Liver (tissue), 9 donors: Measurements from ENCODE around the gene BTBD6. TPM values are rescaled to one million over a fixed set of nuclear protein-coding genes. Genes with fewer than 3 reads are reported as not detected.

Experiments
- DNase-seq: peaks from one replicate; pipeline ENCODE4 v3.0.0-alpha.2; 2017; ENCODE audit warnings: low spot score
- H3K27ac ChIP-seq, 2 donors: one replicate each; pipeline ENCODE4 v1.7.0; 2013; ENCODE audit warnings: inconsistent platforms in 2 of 2, low read length in 2 of 2, control low read depth in 1 of 2, low read depth in 1 of 2, mild to moderate bottlenecking in 1 of 2
- H3K27me3 ChIP-seq, 4 donors: one replicate each; pipeline versions ENCODE4 v1.6.1 to v1.7.0; 2013; ENCODE audit warnings: low read length in 3 of 4, inconsistent platforms in 1 of 4, mild to moderate bottlenecking in 1 of 4, moderate library complexity in 1 of 4; ENCODE audit not compliant: control insufficient read depth in 4 of 4, insufficient read depth in 4 of 4
- H3K36me3 ChIP-seq, 4 donors: one replicate each; pipeline versions ENCODE4 v1.6.1 to v1.7.0; 2013; ENCODE audit warnings: low read length in 3 of 4, mild to moderate bottlenecking in 3 of 4, low read depth in 1 of 4, moderate library complexity in 1 of 4; ENCODE audit not compliant: control insufficient read depth in 4 of 4, insufficient read depth in 3 of 4
- H3K4me1 ChIP-seq, 4 donors: one replicate each; pipeline versions ENCODE4 v1.6.1 to v1.7.0; 2013; ENCODE audit warnings: low read length in 3 of 4, mild to moderate bottlenecking in 3 of 4, moderate library complexity in 1 of 4; ENCODE audit not compliant: control insufficient read depth in 4 of 4, insufficient read depth in 4 of 4
- H3K4me3 ChIP-seq, 3 donors: one replicate each; pipeline versions ENCODE4 v1.6.1 to v1.7.0; 2013; ENCODE audit warnings: low read length in 3 of 3, control low read depth in 1 of 3, low read depth in 1 of 3, mild to moderate bottlenecking in 1 of 3
- H3K9ac ChIP-seq, 2 donors: one replicate each; pipeline ENCODE4 v1.7.0; 2013; ENCODE audit warnings: low read length in 2 of 2, mild to moderate bottlenecking in 2 of 2, moderate library complexity in 2 of 2, control low read depth in 1 of 2, low read depth in 1 of 2
- H3K9me3 ChIP-seq, 4 donors: one replicate each; pipeline versions ENCODE4 v1.6.1 to v1.7.0; 2013; ENCODE audit warnings: low read length in 3 of 4; ENCODE audit not compliant: control insufficient read depth in 4 of 4
- CTCF ChIP-seq: fragments of 150-350 bp; IDR thresholded peaks from 2 replicates; pipeline ENCODE4 v1.5.1; 2017; ENCODE audit warnings: improper control_type of control experiment, low read depth, low read length; ENCODE audit not compliant: missing input control
- EGR1 ChIP-seq, 2 donors: IDR thresholded peaks; 2 replicates each; pipeline ENCODE4 v1.6.1; 2016 to 2018; ENCODE audit warnings: antibody characterized with exemption in 2 of 2, low read depth in 2 of 2
- FOXA1 ChIP-seq: IDR thresholded peaks from 2 replicates; pipeline ENCODE4 v1.6.1; 2016; ENCODE audit warnings: antibody characterized with exemption
- FOXA2 ChIP-seq: IDR thresholded peaks from 2 replicates; pipeline ENCODE4 v1.6.1; 2016; ENCODE audit warnings: antibody characterized with exemption
- GABPA ChIP-seq, 2 donors: IDR thresholded peaks in 1 of 2; conservative IDR thresholded peaks in 1 of 2; 2 replicates each; pipeline ENCODE4 v1.6.1; 2016; ENCODE audit warnings: antibody characterized with exemption in 2 of 2, mild to moderate bottlenecking in 1 of 2, moderate library complexity in 1 of 2
- HNF4G ChIP-seq: IDR thresholded peaks from 2 replicates; pipeline ENCODE4 v1.6.1; 2016; ENCODE audit warnings: antibody characterized with exemption
- JUND ChIP-seq, 2 donors: IDR thresholded peaks; 2 replicates each; pipeline ENCODE4 v1.6.1; 2016; ENCODE audit warnings: antibody characterized with exemption in 2 of 2
- NR2F2 ChIP-seq: IDR thresholded peaks from 2 replicates; pipeline ENCODE4 v1.6.1; 2016; ENCODE audit warnings: antibody characterized with exemption
- RAD21 ChIP-seq, 2 donors: IDR thresholded peaks; 2 replicates each; pipeline ENCODE4 v1.6.1; 2016; ENCODE audit warnings: antibody characterized with exemption in 2 of 2, mild to moderate bottlenecking in 2 of 2
- RXRA ChIP-seq, 2 donors: IDR thresholded peaks; 2 replicates each; pipeline ENCODE4 v1.6.1; 2017 to 2018; ENCODE audit warnings: antibody characterized with exemption in 2 of 2, mild to moderate bottlenecking in 1 of 2
- SP1 ChIP-seq: IDR thresholded peaks from 2 replicates; pipeline ENCODE4 v1.6.1; 2018; ENCODE audit warnings: antibody characterized with exemption, mild to moderate bottlenecking
- TAF1 ChIP-seq: conservative IDR thresholded peaks from 2 replicates; pipeline ENCODE4 v1.6.1; 2016; ENCODE audit warnings: antibody characterized with exemption, mild to moderate bottlenecking
- YY1 ChIP-seq: IDR thresholded peaks from 2 replicates; pipeline ENCODE4 v1.6.1; 2016; ENCODE audit warnings: antibody characterized with exemption, mild to moderate bottlenecking
- ZBTB33 ChIP-seq: IDR thresholded peaks from 2 replicates; pipeline ENCODE4 v1.6.1; 2016; ENCODE audit warnings: antibody characterized with exemption
- WGBS: extraction: QIAGEN DNeasy Blood & Tissue Kit; methylation state at CpG from one replicate; pipeline ENCODE4 v1.1.7; 2013; 5-methylcytosine and 5-hydroxymethylcytosine counted together
- polyA plus RNA-seq, 2 donors: library from polyadenylated mRNA; stranded (reverse) in 1 of 2; unstranded in 1 of 2; fragments of 200-250 nt in 1 of 2; fragments of >200 nt in 1 of 2; fragmentation: Nextera tagmentation in 1 of 2; extraction: Ambion mirVana in 1 of 2; gene quantifications; one replicate each; pipeline versions ENCODE4 v1.2.1 to v1.2.3, GENCODE V29; 2013 to 2015
- total RNA-seq, 2 donors: library from RNA; depleted of rRNA; stranded (reverse); fragments of >200 nt; gene quantifications; one replicate each; pipeline ENCODE4 v1.2.3, GENCODE V29; 2014
- TF ChIP-seq, protein P1 (sequence below): IDR thresholded peaks from 2 replicates; pipeline ENCODE4 v1.6.1; 2016; ENCODE audit warnings: antibody characterized with exemption
- donor health status: healthy.
- donor health status: healthy.
- donor health status: healthy.
- donor health status: healthy.
- donor health status: healthy.

BTBD6 gene
- total and polyA plus RNA-seq, 4 donors, result 5.8 to 18.1 (median 16.7) TPM

- H3K27me3 ChIP-seq, result no peaks in the 10 kb centered on the region
- no peaks in the 10 kb centered on the region for H3K9me3 ChIP-seq
- no peak overlapping the region for H3K9ac ChIP-seq
- peaks cover 9 to 15% (median 11%) of the 10 kb centered on the region in 4 donors for H3K36me3 ChIP-seq
- DNase-seq, result no peak
- 97% methylated on average over 10 of the region's 10 CpGs for WGBS
- TF ChIP-seq RXRA (IDR thresholded peaks at IDR 0.05) (no peak), GABPA (IDR thresholded peaks at IDR 0.05 in 1 of 2, conservative IDR thresholded peaks at IDR 0.05 in 1 of 2) (no peak), HNF4G (no peak), EGR1 (IDR thresholded peaks at IDR 0.05; ENCODE audit: low read depth in 2 of 2) (no peak), RAD21 (IDR thresholded peaks at IDR 0.05) (no peak), ZBTB33 (no peak), JUND (IDR thresholded peaks at IDR 0.05) (no peak), CTCF (no peak), NR2F2 (no peak), SP1 (no peak), TAF1 (no peak), YY1 (no peak)
- TF ChIP-seq, protein P1, sequence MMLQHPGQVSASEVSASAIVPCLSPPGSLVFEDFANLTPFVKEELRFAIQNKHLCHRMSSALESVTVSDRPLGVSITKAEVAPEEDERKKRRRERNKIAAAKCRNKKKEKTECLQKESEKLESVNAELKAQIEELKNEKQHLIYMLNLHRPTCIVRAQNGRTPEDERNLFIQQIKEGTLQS, result no peak
- H3K4me3 ChIP-seq, result no peak overlapping the region
- no peak overlapping the region for H3K27ac ChIP-seq
- H3K4me1 ChIP-seq, result peaks cover 0 to 2% (median under 1%) of the 10 kb centered on the region in 4 donors
Measured at GRCh38 chr14:105226198-105226597, 22.1 kb upstream of the BTBD6 start.

DNA sequence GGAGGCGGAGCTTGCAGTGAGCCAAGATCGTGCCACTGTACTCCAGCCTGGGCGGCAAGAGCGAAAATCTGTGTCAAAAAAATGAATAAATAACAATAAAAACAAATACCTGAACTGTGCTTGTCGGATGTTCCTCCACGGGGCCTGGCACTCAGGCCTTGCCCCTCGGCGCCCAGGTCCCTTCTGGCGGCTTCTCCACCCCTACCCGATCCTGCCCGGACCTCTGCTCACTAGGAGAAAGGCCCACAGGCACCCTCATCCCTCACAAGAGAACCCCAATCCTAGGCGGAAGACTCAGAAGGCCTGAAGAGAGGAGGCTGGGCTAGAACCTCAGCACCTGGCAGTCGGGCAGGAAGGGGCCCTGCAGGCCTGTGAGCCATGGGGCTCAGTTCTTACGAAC is 21.0 kb upstream of the BTBD6 start:
- H3K36me3 ChIP-seq, result peaks cover 9 to 15% (median 11%) of the 10 kb centered on the region in 4 donors
- no peaks in the 10 kb centered on the region for H3K27me3 ChIP-seq
- WGBS, result 98% methylated on average over 14 of the region's 14 CpGs
- no peaks in the 10 kb centered on the region for H3K9me3 ChIP-seq
- TF ChIP-seq HNF4G, result no peak
- no peak for TF ChIP-seq RXRA (IDR thresholded peaks at IDR 0.05)
- TF ChIP-seq, protein P1, result no peak
- no peak for TF ChIP-seq TAF1
- TF ChIP-seq FOXA2, result no peak
- no peak for TF ChIP-seq FOXA1
- TF ChIP-seq RAD21 (IDR thresholded peaks at IDR 0.05), result no peak
- no peak for TF ChIP-seq NR2F2
- TF ChIP-seq ZBTB33, result no peak
- no peak for TF ChIP-seq SP1
- TF ChIP-seq JUND (IDR thresholded peaks at IDR 0.05), result no peak
- no peak for TF ChIP-seq EGR1 (IDR thresholded peaks at IDR 0.05; ENCODE audit: low read depth in 2 of 2)
- DNase-seq, result no peak
- no peaks in the 10 kb centered on the region for H3K4me1 ChIP-seq
- H3K4me3 ChIP-seq, result no peak overlapping the region
- H3K9ac ChIP-seq, result no peak overlapping the region
- H3K27ac ChIP-seq, result no peak overlapping the region
